HT1080 (cell line): Measurements from ENCODE around the gene SIRT1. TPM values are rescaled to one million over a fixed set of nuclear protein-coding genes. Genes with fewer than 3 reads are reported as not detected.
"Not testable (repeated sequence)": the region's sequence is repeated elsewhere in the genome, so short reads cannot be mapped to it uniquely, and the experiment has no call there.

ENCODE experiments used
- DNase-seq: peaks from one replicate; pipeline ENCODE4 v3.0.0-alpha.2; 2015; ENCODE audit warnings: low read depth
- small RNA-seq: library from RNA; depleted of rRNA; stranded (forward); fragments of <200 nt; gene quantifications from one replicate; pipeline ENCODE3, GENCODE V24; 2014
- total RNA-seq: library from RNA; depleted of rRNA; stranded (reverse); fragments of >200 nt; shearing (Covaris generic); gene quantifications from 2 replicates; pipeline ENCODE4 v1.2.3, GENCODE V29; 2014; rRNA removed

Gene SIRT1
- total RNA-seq, 1 experiment from 2014 or later, result 12.1 TPM

GRCh38 chr10:67955614-67956013 lies 71.2 kb downstream of the SIRT1 start:
- DNase-seq, result no peak

GRCh38 chr10:67959839-67960476 lies 75.5 kb downstream of the SIRT1 start:
- no peak for DNase-seq

GRCh38 chr10:67965456-67965855 lies 81.0 kb downstream of the SIRT1 start:
- DNase-seq, result no peak

- not testable (repeated sequence) for DNase-seq
These were observed 81.6 kb downstream of the SIRT1 start for GRCh38 chr10:67966035-67966434.

Small RNA genes lying within 50 kb of the gene (small RNA-seq; reads per million reads assigned to genes)
- not detected for gene RNU6-523P

Other genes starting within 250 kb of the SIRT1 start
- gene CTNNA3, start 188.5 kb upstream of the SIRT1 start, total RNA-seq, result not detected in 2 replicates
- 0.98 and 2.1 TPM in 2 replicates for gene DNAJC12, start 46.5 kb upstream of the SIRT1 start, total RNA-seq
- 24.8 and 30.4 TPM in 2 replicates for gene HERC4, start 190.6 kb downstream of the SIRT1 start, total RNA-seq
- gene MYPN, start 224.8 kb downstream of the SIRT1 start, total RNA-seq, result 3.6 and 3.9 TPM in 2 replicates